ENCODE measurements around the gene RNU6-9.

GRCh38 chr19:873561-874041, 19.7 kb upstream of the RNU6-9 start:
- TF ChIP-seq CTCF (IDR thresholded peaks at IDR 0.05; ENCODE audit: insufficient read depth, low read length, poor library complexity, severe bottlenecking) (no peak), EZH2phosphoT487 (conservative IDR thresholded peaks at IDR 0.05; ENCODE audit: low read length) (no peak)
